Measurements from ENCODE around the gene HTT.

GRCh38 chr4:3268395-3269104 is 194.1 kb downstream of the HTT start:
- no peak for TF ChIP-seq POLR2A (IDR thresholded peaks at IDR 0.05)
- TF ChIP-seq CTCF (IDR thresholded peaks at IDR 0.05): no peak

All from suprapubic skin (tissue), 3 donors.